ENCODE measurements around the gene CASS4. TPM values are rescaled to one million over a fixed set of nuclear protein-coding genes. Genes with fewer than 3 reads are reported as not detected.

Gene CASS4
- total RNA-seq, 1 donor = under 0.01 TPM

GRCh38 chr20:56381501-56381900 lies 30.6 kb upstream of the CASS4 start:
- H4K20me1 ChIP-seq (ENCODE audit: insufficient read depth, low read length) = no peaks in the 10 kb centered on the region
- TF ChIP-seq, protein P1, sequence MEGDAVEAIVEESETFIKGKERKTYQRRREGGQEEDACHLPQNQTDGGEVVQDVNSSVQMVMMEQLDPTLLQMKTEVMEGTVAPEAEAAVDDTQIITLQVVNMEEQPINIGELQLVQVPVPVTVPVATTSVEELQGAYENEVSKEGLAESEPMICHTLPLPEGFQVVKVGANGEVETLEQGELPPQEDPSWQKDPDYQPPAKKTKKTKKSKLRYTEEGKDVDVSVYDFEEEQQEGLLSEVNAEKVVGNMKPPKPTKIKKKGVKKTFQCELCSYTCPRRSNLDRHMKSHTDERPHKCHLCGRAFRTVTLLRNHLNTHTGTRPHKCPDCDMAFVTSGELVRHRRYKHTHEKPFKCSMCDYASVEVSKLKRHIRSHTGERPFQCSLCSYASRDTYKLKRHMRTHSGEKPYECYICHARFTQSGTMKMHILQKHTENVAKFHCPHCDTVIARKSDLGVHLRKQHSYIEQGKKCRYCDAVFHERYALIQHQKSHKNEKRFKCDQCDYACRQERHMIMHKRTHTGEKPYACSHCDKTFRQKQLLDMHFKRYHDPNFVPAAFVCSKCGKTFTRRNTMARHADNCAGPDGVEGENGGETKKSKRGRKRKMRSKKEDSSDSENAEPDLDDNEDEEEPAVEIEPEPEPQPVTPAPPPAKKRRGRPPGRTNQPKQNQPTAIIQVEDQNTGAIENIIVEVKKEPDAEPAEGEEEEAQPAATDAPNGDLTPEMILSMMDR (IDR thresholded peaks at IDR 0.05; ENCODE audit: extremely low read depth, low read depth, low read length) = no peak
- no peaks in the 10 kb centered on the region for H3K9me3 ChIP-seq (ENCODE audit: low read depth, low read length)
- H3K36me3 ChIP-seq (ENCODE audit: insufficient read depth, low read length) = peaks cover 36% of the 10 kb centered on the region
- no peaks in the 10 kb centered on the region for H3K27me3 ChIP-seq (ENCODE audit: insufficient read depth, low read length)
- H3K4me1 ChIP-seq (ENCODE audit: insufficient read depth, low read length) = peaks cover 31% of the 10 kb centered on the region
- H3K79me2 ChIP-seq (ENCODE audit: insufficient read depth, low read length) = peaks cover 78% of the 10 kb centered on the region
- no peak for DNase-seq (ENCODE audit: insufficient read length, low spot score, missing footprints)
- no peak overlapping the region for H2AFZ ChIP-seq (ENCODE audit: low read length)
- no peak overlapping the region for H3K4me3 ChIP-seq (ENCODE audit: insufficient read depth, low read length)
- H3K4me2 ChIP-seq (ENCODE audit: insufficient read depth, low read length) = no peak overlapping the region
- H3K27ac ChIP-seq (ENCODE audit: low read depth, low read length) = peak overlapping the region; percentile 65

DNA sequence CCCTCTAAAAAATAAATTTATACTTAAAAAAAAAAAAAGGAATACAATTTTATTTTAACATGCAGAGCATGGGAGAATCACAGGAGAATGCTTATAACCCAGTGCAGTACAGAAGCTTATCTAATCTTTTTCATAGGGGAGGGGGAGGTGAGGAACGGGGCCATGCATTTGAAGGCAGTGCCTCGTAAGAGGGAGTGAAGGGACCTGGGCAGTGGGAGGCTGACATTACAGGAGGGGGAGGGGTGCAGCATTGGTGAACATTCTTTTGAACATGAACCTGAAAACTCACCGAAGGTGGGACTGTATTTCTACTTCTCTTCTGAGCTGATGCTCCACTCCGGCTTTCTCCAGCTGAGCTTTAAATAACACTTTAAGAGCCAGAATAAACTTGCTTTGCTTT lies 29.4 kb upstream of the CASS4 start:
- Histone ChIP-seq H2AFZ (ENCODE audit: low read length) (peak overlapping the region; percentile 89), H3K27me3 (ENCODE audit: insufficient read depth, low read length) (no peaks in the 10 kb centered on the region), H3K4me2 (ENCODE audit: insufficient read depth, low read length) (peak overlapping the region; percentile 63), H3K79me2 (ENCODE audit: insufficient read depth, low read length) (peaks cover 72% of the 10 kb centered on the region), H3K36me3 (ENCODE audit: insufficient read depth, low read length) (peaks cover 39% of the 10 kb centered on the region), H3K27ac (ENCODE audit: low read depth, low read length) (no peak overlapping the region), H3K4me1 (ENCODE audit: insufficient read depth, low read length) (peaks cover 31% of the 10 kb centered on the region), H3K4me3 (ENCODE audit: insufficient read depth, low read length) (peak overlapping the region; percentile 50), H3K9me3 (ENCODE audit: low read depth, low read length) (no peaks in the 10 kb centered on the region), H4K20me1 (ENCODE audit: insufficient read depth, low read length) (no peaks in the 10 kb centered on the region)
- DNase-seq (ENCODE audit: insufficient read length, low spot score, missing footprints) = no peak
- TF ChIP-seq, protein P1 (IDR thresholded peaks at IDR 0.05; ENCODE audit: extremely low read depth, low read depth, low read length) = no peak

DNA sequence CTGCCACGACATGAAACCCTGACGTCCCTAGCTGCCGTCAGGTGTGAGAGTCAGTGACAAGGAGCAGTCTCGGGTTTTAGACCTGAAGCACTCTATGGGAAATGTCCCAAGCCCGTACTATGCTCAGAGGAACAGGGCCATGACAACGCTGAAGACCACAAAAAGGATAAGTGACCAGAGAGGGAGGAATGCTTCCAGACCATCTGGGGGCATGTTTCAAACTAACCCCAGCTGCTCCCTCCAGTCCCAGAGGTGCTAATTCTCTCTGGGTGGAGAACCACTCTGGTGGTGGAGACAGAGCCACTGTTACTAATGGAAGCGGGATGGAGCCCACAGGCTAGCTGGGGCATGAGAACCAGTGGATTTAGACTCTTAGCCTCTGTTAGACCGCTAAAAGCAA lies 28.7 kb upstream of the CASS4 start:
- peaks cover 31% of the 10 kb centered on the region for H3K4me1 ChIP-seq (ENCODE audit: insufficient read depth, low read length)
- DNase-seq (ENCODE audit: insufficient read length, low spot score, missing footprints) = no peak
- H3K4me2 ChIP-seq (ENCODE audit: insufficient read depth, low read length) = peak overlapping the region; percentile 63
- peak overlapping the region; percentile 19 for H3K27ac ChIP-seq (ENCODE audit: low read depth, low read length)
- TF ChIP-seq, protein P1 (IDR thresholded peaks at IDR 0.05; ENCODE audit: extremely low read depth, low read depth, low read length) = no peak
- H4K20me1 ChIP-seq (ENCODE audit: insufficient read depth, low read length) = no peaks in the 10 kb centered on the region
- peak overlapping the region; percentile 89 for H2AFZ ChIP-seq (ENCODE audit: low read length)
- H3K4me3 ChIP-seq (ENCODE audit: insufficient read depth, low read length) = peak overlapping the region; percentile 50
- no peaks in the 10 kb centered on the region for H3K9me3 ChIP-seq (ENCODE audit: low read depth, low read length)
- peaks cover 72% of the 10 kb centered on the region for H3K79me2 ChIP-seq (ENCODE audit: insufficient read depth, low read length)
- no peaks in the 10 kb centered on the region for H3K27me3 ChIP-seq (ENCODE audit: insufficient read depth, low read length)
- H3K36me3 ChIP-seq (ENCODE audit: insufficient read depth, low read length) = peaks cover 38% of the 10 kb centered on the region

GRCh38 chr20:56385130-56385529 lies 26.9 kb upstream of the CASS4 start:
- Histone ChIP-seq H2AFZ (ENCODE audit: low read length) (peak overlapping the region; percentile 27), H3K4me1 (ENCODE audit: insufficient read depth, low read length) (peaks cover 31% of the 10 kb centered on the region), H3K4me3 (ENCODE audit: insufficient read depth, low read length) (no peak overlapping the region), H3K9me3 (ENCODE audit: low read depth, low read length) (no peaks in the 10 kb centered on the region), H3K27ac (ENCODE audit: low read depth, low read length) (peak overlapping the region; percentile 29), H3K79me2 (ENCODE audit: insufficient read depth, low read length) (peaks cover 76% of the 10 kb centered on the region), H3K27me3 (ENCODE audit: insufficient read depth, low read length) (no peaks in the 10 kb centered on the region), H3K4me2 (ENCODE audit: insufficient read depth, low read length) (no peak overlapping the region), H3K36me3 (ENCODE audit: insufficient read depth, low read length) (peaks cover 40% of the 10 kb centered on the region), H4K20me1 (ENCODE audit: insufficient read depth, low read length) (no peaks in the 10 kb centered on the region)
- TF ChIP-seq, protein P1 (IDR thresholded peaks at IDR 0.05; ENCODE audit: extremely low read depth, low read depth, low read length) = no peak
- no peak for DNase-seq (ENCODE audit: insufficient read length, low spot score, missing footprints)
